Neural cell (in vitro differentiated cells): Measurements from ENCODE around the gene MECP2. TPM values are rescaled to one million over a fixed set of nuclear protein-coding genes. Genes with fewer than 3 reads are reported as not detected.

Experiments used
- H2AFZ ChIP-seq: fragments of 200-600, 300-800 bp; sonication (generic), shearing (Covaris generic); 2 replicates; pipeline ENCODE4 v1.6.0; 2014; ENCODE audit warnings: low read depth, mild to moderate bottlenecking, antibody characterized with exemption, low read length, moderate library complexity
- H3F3A ChIP-seq: fragments of 200-600 bp; shearing (Covaris generic); 2 replicates; pipeline ENCODE4 v1.6.1; 2016; ENCODE audit warnings: mild to moderate bottlenecking, moderate library complexity, mixed read lengths, antibody characterized with exemption, low read length; ENCODE audit not compliant: insufficient read depth, poor library complexity, severe bottlenecking
- H3K27ac ChIP-seq: fragments of 200-600, 300-800 bp; sonication (generic), shearing (Covaris generic); 2 replicates; pipeline ENCODE4 v1.5.1; 2014; ENCODE audit warnings: mild to moderate bottlenecking, low read length, moderate library complexity
- H3K27me3 ChIP-seq: fragments of 300-800, 200-600 bp; sonication (generic), shearing (Covaris generic); 2 replicates; pipeline ENCODE4 v1.6.0; 2014; ENCODE audit warnings: mild to moderate bottlenecking, low read depth, low read length, moderate library complexity; ENCODE audit not compliant: insufficient read depth
- H3K36me3 ChIP-seq: fragments of 300-800, 200-600 bp; sonication (generic), shearing (Covaris generic); 2 replicates; pipeline ENCODE4 v1.5.1; 2014; ENCODE audit warnings: mild to moderate bottlenecking, antibody characterized with exemption, low read length, moderate library complexity; ENCODE audit not compliant: insufficient read depth
- H3K4me2 ChIP-seq: fragments of 300-800, 200-600 bp; sonication (generic), shearing (Covaris generic); 2 replicates; pipeline ENCODE4 v1.6.0; 2014; ENCODE audit warnings: mild to moderate bottlenecking, low read length
- H3K4me3 ChIP-seq: fragments of 300-800, 200-600 bp; sonication (generic), shearing (Covaris generic); 2 replicates; pipeline ENCODE4 v1.5.1; 2014; ENCODE audit warnings: mild to moderate bottlenecking, low read length, moderate library complexity
- H3K79me2 ChIP-seq: fragments of 200-600 bp; shearing (Covaris generic); replicated peaks from 2 replicates; pipeline ENCODE4 v1.6.0; 2014; ENCODE audit warnings: mild to moderate bottlenecking, low read length, moderate library complexity; ENCODE audit not compliant: insufficient read depth
- H3K9ac ChIP-seq: fragments of 300-800, 200-600 bp; sonication (generic), shearing (Covaris generic); 2 replicates; pipeline ENCODE4 v1.6.1; 2016; ENCODE audit warnings: mild to moderate bottlenecking, low read length, mixed read lengths
- H3K9me2 ChIP-seq: fragments of 200-600 bp; shearing (Covaris generic); 2 replicates; pipeline ENCODE4 v1.6.1; 2016; ENCODE audit warnings: mild to moderate bottlenecking, low read length, mixed read lengths; ENCODE audit not compliant: insufficient read depth
- H3K9me3 ChIP-seq: fragments of 200-600, 300-800 bp; sonication (generic), shearing (Covaris generic); 2 replicates; pipeline ENCODE4 v1.6.1; 2016; ENCODE audit warnings: mild to moderate bottlenecking, mixed run types, low read length, moderate library complexity, mixed read lengths
- H4K20me1 ChIP-seq: fragments of 200-600 bp; shearing (Covaris generic); 2 replicates; pipeline ENCODE4 v1.6.1; 2016; ENCODE audit warnings: mild to moderate bottlenecking, mixed run types; ENCODE audit not compliant: insufficient read depth
- CTCF ChIP-seq: fragments of 450-650 bp; IDR thresholded peaks from 2 replicates; pipeline ENCODE4 v1.5.1; 2014; ENCODE audit warnings: antibody characterized with exemption, mild to moderate bottlenecking, moderate library complexity; ENCODE audit not compliant: poor library complexity, severe bottlenecking
- EP300 ChIP-seq: fragments of 450-650 bp; conservative IDR thresholded peaks from 2 replicates; pipeline ENCODE4 v1.6.1; 2014; ENCODE audit warnings: antibody characterized with exemption, mild to moderate bottlenecking, moderate library complexity; ENCODE audit not compliant: poor library complexity, severe bottlenecking
- EZH2 ChIP-seq: fragments of 200-600, 300-800 bp; shearing (Covaris generic), sonication (generic); IDR thresholded peaks from 2 replicates; pipeline ENCODE4 v1.6.1; 2014; ENCODE audit warnings: antibody characterized with exemption, low read length, borderline replicate concordance, mild to moderate bottlenecking; ENCODE audit not compliant: insufficient read depth, poor library complexity, severe bottlenecking
- MXI1 ChIP-seq: fragments of 450-650 bp; conservative IDR thresholded peaks from 2 replicates; pipeline ENCODE4 v1.6.1; 2014; ENCODE audit warnings: antibody characterized with exemption, mild to moderate bottlenecking; ENCODE audit not compliant: poor library complexity, severe bottlenecking
- POLR2AphosphoS5 ChIP-seq: IDR thresholded peaks from 2 replicates; pipeline ENCODE4 v1.6.1; 2012
- RAD21 ChIP-seq: fragments of 450-650 bp; conservative IDR thresholded peaks from 2 replicates; pipeline ENCODE4 v1.6.1; 2014; ENCODE audit warnings: antibody characterized with exemption, mild to moderate bottlenecking, moderate library complexity
- SMC3 ChIP-seq: fragments of 450-650 bp; conservative IDR thresholded peaks from 2 replicates; pipeline ENCODE4 v1.6.1; 2014; ENCODE audit warnings: antibody characterized with exemption, mild to moderate bottlenecking, moderate library complexity; ENCODE audit not compliant: poor library complexity
- TAF1 ChIP-seq: IDR thresholded peaks from 2 replicates; pipeline ENCODE4 v1.6.1; 2012; ENCODE audit warnings: low read depth
- polyA plus RNA-seq: library from polyadenylated mRNA; depleted of rRNA; stranded (reverse); fragments of >200 nt; gene quantifications from 2 replicates; pipeline ENCODE4 v1.2.3, GENCODE V29; 2014
- TF ChIP-seq, protein P1 (sequence below): IDR thresholded peaks from 2 replicates; pipeline ENCODE4 v1.6.1; 2012; ENCODE audit warnings: borderline replicate concordance

MECP2 gene
- polyA plus RNA-seq, 1 donor from 2014 or later = 14.5 TPM

DNA sequence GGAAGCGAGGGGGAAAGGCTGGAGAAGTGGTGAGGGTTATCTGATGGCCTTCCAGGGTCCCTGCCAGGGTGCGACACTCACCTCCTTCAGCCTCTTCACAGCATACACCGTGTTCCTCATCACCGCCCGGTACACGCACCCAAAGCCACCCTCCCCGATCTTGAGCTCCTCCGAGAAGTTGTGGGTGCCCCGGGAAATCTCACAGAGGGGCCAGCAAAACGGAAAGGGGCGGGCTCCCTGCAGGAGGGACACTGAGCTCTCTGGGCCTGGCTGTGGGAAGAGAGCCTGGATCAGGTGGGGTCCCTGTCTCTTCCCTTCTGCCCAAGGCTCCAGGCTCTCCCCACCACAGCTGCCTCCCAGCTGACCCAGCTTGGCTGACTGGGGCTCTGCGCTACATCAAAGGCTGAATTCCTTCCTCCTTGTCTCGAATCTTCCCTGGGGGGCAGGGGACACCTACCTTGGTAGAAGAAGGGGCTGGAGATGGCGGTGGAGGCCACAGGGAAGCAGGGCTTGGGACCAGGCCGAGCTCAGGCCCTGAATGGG is 78.9 kb downstream of the MECP2 start:
- H3K9me2 ChIP-seq = no peaks in the 10 kb centered on the region
- H3K4me3 ChIP-seq = no peak overlapping the region
- no peaks in the 10 kb centered on the region for H3K36me3 ChIP-seq
- H2AFZ ChIP-seq = no peak overlapping the region
- no peaks in the 10 kb centered on the region for H3K27me3 ChIP-seq
- TF ChIP-seq POLR2AphosphoS5 (no peak), TAF1 (no peak), CTCF (no peak), SMC3 (no peak), RAD21 (no peak), EZH2 (no peak), MXI1 (no peak), EP300 (no peak)
- TF ChIP-seq, protein P1, sequence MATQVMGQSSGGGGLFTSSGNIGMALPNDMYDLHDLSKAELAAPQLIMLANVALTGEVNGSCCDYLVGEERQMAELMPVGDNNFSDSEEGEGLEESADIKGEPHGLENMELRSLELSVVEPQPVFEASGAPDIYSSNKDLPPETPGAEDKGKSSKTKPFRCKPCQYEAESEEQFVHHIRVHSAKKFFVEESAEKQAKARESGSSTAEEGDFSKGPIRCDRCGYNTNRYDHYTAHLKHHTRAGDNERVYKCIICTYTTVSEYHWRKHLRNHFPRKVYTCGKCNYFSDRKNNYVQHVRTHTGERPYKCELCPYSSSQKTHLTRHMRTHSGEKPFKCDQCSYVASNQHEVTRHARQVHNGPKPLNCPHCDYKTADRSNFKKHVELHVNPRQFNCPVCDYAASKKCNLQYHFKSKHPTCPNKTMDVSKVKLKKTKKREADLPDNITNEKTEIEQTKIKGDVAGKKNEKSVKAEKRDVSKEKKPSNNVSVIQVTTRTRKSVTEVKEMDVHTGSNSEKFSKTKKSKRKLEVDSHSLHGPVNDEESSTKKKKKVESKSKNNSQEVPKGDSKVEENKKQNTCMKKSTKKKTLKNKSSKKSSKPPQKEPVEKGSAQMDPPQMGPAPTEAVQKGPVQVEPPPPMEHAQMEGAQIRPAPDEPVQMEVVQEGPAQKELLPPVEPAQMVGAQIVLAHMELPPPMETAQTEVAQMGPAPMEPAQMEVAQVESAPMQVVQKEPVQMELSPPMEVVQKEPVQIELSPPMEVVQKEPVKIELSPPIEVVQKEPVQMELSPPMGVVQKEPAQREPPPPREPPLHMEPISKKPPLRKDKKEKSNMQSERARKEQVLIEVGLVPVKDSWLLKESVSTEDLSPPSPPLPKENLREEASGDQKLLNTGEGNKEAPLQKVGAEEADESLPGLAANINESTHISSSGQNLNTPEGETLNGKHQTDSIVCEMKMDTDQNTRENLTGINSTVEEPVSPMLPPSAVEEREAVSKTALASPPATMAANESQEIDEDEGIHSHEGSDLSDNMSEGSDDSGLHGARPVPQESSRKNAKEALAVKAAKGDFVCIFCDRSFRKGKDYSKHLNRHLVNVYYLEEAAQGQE = no peak
- H3K9me3 ChIP-seq = no peaks in the 10 kb centered on the region
- no peak overlapping the region for H3K27ac ChIP-seq
- H3F3A ChIP-seq = no peaks in the 10 kb centered on the region
- no peak overlapping the region for H3K4me2 ChIP-seq
- no peaks in the 10 kb centered on the region for H3K79me2 ChIP-seq
- no peak overlapping the region for H3K9ac ChIP-seq
- no peaks in the 10 kb centered on the region for H4K20me1 ChIP-seq

DNA sequence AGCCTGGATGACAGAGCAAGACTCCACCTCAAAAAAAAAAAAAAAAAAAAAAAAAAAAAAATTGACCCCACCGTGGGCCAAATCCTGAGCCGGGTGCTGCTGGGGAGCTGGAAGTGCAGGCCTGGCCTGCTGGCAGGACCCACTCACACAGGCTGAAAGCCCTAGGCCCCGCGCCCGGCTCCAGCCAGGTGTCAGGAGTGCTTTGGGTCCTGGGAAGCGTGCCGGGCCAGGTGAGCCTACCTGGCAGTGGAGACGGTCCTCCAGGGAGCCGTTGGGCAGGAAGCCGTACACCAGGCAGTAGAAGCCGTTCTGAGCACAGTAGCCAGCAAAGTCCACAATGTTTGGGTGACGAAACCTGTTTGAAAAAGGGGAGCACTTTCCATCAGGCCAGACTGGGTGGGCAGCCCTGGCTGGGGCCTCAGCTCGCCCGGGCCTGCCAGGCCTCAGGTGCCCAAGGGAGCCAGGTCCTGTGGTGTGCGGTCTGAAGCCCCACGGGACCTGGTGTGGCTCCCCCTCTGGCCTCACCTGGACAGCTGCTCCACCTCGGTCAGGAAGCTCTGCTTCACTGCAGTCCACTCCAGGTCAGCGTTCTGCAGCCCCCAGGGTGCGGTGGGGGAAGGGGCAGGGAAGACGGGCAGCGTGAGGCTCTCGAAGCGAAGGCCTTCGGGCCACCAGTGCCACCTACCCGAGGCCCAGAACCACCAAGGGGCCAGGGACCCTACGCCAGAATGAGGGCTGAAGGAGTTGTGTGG is 79.6 kb downstream of the MECP2 start:
- Histone ChIP-seq H3K79me2 (no peaks in the 10 kb centered on the region), H3K4me3 (no peak overlapping the region), H2AFZ (no peak overlapping the region), H3K27me3 (no peaks in the 10 kb centered on the region), H4K20me1 (no peaks in the 10 kb centered on the region), H3K4me2 (no peak overlapping the region), H3K9ac (no peak overlapping the region), H3K27ac (no peak overlapping the region), H3K9me2 (no peaks in the 10 kb centered on the region), H3K36me3 (no peaks in the 10 kb centered on the region), H3F3A (no peaks in the 10 kb centered on the region), H3K9me3 (no peaks in the 10 kb centered on the region)
- no peak for TF ChIP-seq MXI1
- TF ChIP-seq EP300 = no peak
- TF ChIP-seq TAF1 = no peak
- no peak for TF ChIP-seq POLR2AphosphoS5
- TF ChIP-seq CTCF = no peak
- TF ChIP-seq RAD21 = no peak
- no peak for TF ChIP-seq EZH2
- TF ChIP-seq, protein P1 = no peak
- no peak for TF ChIP-seq SMC3
